HG03575 (cell line): ENCODE measurements around the gene LARP4B.

Source experiments
- ATAC-seq: cut with Tn5 transposase; IDR thresholded peaks from one replicate; pipeline ENCODE4 v1.9.1; 2021; ENCODE audit not compliant: unreplicated experiment, insufficient number of reproducible peaks, low FRiP score; ENCODE audit errors: extremely low read depth

Gene LARP4B

DNA sequence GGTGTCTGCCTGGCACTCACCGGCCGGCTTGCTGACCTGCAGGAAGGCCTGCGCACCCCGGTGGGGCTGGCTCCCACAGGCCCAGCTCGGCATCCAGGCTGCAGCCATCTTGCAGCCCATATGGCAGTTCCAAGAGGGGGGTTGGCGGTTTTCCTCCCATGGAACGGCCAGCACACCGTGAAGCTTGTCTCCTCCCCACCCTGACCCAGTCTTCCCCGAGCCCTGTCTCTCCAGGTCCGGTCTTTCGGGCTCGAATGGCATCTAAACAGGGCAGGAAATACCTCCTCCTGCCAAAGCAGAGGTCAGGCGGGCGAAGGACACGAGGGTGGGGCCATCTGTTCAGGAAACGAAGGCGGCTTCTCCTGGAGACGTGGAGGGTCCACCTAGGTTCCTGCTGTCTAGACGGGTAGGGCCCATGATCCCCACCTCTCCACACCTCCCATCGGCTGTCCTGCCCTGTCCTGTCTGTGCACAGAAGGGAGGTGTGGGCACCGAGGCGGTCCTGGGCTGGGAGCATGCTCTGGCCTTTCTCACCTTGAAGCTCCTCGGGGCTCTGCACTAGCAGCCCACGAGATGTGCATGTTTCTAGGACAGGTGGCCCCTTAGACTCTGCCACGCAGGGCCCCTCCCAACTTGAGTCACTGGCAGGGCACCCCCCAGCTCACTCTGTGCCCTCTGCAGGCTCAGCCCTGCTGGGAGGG, 128.3 kb downstream of the LARP4B start:
- no peak for ATAC-seq

DNA sequence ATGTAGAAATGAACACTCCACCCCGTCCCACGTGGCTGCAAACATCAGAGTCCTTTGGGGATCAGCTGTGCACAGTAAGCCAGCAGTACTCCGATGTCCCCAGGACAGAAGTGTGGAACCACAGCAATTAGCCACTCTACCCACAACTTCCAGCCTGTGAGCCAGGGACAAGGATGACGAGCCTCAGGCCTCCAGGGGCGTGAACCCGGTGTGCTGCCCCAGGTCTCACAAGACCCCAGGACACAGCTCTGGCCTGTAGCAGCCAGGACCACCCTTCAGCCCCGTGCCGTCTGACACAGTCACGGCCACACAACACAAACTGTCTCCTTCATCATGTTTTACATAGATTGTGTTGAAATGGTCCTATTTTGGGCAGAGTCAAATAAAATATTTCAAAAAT, 129.0 kb downstream of the LARP4B start:
- no peak for ATAC-seq

DNA sequence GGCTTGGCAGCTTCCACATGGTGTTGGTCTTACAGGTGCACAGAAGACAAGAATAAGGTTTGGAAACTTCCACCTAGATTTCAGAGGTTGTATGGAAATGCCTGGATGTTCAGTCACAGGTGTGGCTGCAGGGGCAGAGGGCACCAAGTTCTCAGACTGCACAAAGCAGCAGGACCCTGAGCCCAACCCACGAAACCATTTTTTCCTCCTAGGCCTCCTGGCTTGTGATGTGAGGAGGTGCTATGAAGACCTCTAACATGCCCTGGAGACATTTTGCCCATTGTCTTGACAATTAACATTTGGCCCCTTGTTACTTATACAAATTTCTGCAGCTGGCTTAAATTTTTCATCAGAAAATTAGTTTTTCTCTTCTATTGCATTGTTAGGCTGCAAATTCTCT, 134.3 kb downstream of the LARP4B start:
- no peak for ATAC-seq

DNA sequence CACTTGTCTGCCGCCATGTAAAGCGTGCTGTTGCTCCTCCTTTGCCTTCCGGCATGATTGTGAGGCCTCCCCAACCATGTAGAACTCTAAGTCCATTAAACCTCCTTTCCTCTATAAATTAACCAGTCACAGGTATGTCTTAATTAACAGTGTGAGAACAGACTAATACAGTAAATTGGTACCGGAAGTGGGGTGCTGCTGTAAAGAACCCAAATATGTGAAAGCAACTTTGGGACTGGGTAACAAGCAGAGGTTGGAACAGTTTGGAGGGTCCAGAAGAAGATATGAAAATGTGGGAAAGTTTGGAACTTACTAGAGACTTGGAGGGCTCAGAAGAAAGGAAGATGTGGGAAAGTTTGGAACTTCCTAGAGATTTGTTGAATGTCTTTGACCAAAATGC, 135.3 kb downstream of the LARP4B start:
- no peak for ATAC-seq

DNA sequence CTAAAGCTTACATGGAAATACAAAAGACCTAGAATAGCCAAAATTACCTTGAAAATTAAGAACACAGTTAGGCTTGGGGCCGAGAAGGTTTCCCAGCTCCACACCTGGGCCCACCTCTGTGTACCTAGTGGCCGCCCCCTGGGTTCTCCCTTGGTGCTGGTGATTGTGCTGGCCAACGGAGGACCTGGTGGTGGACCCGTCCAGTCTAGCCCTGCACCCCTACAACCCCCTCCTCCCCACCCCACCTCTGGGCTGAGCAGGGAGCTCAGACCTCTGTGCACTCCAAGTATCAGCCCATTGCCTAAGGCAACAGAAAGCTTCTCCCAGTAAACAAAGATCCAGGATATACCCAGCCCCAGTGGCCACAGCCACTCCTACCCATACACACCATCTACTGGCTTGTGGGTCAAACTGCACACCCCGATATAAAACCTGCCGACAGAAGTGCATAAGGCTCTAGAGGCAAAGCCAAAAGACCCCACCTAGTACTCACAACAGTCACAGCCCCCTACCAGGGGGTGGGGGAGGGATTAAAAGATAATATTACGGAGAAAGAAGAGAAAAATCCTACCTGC, 137.0 kb downstream of the LARP4B start:
- no peak for ATAC-seq

DNA sequence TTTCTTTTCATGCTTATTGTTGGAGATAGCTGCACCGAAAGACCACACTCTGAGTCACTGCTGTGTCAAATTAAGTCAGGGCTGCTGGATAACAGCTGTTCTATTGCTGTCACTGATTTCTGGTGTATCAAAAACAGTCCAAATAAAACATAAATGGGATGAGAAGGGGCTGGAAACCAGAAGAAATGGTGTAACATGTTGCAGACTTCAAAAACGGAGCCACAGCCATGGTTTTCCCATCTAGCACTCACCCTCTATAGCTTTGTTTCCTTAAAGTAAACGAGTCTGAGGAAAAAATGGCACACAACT, 138.8 kb downstream of the LARP4B start:
- no peak for ATAC-seq

DNA sequence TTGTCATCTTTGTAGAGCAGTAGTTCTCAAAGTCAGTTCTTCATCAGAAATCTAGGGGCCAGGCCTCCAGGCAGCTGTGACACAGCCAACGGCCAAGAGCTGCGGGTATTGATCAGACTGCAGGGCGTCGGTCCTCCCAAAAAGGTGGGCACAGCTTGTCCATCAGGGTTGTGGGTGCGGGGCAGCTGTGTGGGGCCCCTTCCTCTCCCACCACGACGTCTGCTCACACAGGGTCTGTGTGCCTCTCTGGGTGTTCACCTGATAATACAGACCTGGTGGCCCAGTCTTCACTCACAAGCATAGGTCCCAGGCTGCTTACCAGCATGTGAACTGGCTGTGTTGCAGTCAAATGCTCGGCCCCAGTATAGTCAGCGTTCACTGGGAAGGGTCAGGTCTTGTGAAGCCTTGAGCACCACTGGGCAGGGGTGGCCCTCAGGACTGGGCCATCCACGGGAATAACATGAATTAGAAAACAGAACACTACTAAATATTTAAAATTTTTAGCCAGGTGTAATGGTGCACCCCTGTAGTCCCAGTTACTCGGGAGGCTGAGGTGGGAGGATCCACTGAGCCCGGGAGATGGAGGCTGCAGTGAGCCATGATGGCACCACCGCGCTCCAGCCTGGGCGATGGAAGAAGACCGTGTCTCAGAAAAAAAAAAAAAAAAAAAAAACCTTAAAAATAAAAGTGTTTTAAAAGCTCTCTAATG, 139.3 kb downstream of the LARP4B start:
- ATAC-seq: no peak

DNA sequence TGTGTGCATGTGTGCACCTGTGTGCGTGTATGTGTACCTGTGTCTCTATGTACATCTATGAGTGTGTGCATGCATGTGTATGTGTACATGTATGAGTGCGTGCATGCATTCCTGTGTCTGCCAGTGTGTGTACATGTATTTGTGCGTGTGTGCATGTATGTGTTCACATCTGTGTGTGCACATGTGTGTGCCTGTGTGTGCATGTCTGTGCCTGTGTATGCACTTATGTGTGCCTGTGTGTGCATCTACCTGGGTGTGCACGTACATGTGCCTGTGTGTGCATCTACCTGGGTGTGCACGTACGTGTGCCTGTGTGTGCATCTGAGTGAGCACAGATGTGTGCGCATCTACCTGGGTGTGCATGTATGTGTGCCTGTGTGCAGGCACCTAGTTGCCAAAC, 139.9 kb downstream of the LARP4B start:
- no peak for ATAC-seq

DNA sequence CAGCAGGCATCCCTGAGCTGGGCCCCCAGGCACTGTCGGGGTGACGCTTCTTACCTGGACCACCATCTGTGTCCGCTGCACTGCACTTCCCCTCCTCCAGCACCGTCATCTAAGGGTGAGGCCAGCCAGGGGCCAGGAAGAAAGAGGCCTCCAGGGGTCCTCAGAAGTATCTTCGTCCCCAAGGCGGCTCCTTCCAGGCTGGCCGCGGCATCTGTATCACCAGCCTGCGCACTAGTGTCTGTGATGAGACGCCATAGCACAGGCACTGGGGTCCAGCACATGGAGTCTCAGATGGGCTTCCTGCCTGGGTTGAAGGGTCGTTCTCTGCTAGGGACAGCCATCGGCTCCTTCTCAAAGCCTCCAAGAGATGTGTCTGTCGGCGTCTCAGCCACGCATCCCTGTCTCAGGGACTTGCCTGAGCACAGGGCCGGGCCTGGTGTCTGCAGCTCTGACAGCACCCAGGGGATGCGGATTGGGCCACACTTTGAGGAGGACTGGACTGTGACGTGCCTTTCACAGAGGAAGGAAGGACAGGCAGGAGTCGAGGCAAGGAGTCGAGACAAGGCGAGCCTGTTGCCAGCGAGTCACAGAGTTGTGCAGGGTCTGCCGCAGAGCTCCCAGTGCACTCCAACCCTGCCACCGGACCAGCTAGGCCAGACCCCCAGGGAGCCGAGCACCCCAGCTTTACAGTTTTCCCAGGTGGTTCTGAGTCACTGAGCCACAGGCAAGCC, 140.5 kb downstream of the LARP4B start:
- no peak for ATAC-seq

DNA sequence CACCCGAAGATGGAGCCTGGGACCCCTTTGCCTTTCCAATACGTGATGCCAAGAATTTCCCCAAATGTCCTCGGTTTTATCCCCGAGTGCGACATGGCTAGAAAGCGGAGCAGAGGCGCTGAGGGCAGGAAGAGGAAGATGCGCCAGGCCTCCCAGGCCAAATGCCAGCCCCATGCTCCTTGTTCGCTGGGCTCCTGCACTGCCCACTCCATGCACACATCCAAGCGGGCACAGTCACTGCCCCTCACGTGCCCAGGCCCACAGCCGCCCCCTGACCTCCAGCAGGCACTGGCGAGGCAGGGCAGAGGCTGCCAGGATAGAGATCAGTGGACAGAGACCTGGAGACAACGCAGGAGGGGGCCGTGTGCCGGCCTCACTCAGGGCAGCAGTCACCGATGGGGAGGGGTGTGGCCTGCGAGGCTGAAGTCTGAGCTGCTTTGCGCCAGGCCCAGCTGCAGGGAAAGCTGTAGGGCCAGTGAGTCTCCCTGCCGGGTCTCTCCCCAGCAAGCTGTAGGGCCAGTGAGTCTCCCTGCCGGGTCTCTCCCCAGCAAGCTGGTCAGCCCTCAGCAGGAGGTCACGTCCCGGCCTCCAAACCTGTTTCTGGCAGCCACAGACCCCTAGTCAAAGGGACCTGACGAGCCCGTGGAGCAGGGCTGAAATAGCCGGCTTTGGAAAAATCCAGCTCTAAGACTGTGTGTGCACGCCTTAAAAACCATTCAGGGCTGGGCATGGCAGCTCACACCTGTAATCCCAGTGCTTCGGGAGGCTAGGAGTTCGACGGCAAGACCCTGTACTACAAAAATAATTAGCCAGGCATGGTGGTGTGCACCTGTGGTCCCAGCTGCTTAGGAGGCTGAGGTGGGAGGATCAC, 141.4 kb downstream of the LARP4B start:
- no peak for ATAC-seq

DNA sequence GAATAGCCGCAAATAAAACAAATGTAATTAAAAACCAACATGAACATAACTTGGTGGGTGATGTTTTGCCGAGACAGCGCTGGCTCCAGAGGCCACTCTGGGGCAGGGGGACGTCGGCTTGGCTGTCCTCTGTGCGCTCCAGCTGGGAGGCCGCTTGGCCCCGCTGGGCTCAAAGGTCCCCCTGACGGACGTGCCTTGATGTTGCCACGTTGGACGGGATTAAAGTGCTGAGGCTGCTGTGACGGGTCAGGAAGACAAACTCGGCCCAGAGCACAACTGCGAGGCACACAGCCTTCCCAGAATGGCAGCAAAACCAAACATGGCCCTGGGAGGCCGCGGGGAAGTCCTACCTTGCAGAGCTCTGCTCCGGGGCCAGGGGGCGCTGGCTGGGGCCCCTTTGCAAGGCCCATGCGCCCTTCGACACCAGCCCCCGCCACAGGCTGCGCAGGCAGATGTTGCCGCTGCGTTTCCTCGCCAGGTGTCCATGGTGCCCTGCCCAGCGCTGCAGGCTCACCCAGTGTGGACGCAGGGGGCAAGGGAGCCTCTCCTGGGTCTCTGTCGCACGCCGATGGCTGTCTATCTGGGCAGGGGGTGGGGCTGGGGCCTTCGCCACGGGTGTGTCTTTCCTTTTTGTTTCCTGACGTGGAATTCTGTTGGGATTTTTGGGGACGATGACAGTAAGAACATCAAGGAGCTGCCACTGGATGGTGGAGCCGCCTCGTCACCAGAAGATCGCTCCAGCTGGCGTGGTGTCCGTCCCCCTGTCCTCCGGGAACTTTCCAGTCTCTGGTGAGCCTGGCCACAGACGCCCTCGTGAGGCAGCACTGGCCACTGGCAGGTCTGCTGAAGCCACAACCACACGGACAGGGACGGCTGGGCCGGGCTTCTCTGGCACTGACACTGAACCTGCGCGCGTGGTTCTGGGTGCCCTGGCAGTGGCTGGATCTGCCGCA, 142.4 kb downstream of the LARP4B start:
- no peak for ATAC-seq

DNA sequence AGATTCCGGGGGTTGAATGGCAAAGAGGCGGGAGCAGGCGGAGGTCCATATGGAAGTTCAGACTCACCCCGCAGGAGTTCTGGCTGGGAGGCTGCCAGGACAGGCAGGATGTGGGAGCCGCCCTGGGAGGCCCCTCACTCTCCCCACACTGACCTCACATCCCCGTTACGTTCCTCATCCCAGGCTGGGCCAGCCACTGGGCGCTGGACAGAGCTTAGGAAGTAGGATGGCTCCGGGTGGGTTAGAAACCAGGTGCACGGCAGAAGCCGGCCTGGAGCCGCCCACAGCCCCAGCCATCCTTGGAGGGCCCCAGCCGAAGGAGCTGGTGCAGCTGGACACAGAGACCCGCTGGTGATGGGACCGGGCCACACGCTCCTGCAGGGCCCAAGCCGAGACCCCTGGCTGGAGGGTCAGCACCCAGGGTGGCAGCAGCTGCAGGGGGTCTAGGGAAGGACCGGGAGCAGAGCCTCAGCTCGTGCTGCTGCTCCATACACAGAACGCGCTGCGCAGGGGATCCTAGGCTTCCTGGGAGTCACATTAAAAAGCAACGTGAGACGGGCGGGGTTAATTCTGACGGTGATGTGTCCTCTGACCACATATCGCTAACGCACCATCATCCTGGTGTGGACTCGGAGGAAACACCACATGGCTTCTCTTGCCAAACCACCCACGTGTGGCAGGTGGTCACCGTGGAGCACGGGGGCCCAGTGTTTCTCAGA, 143.4 kb downstream of the LARP4B start:
- ATAC-seq: no peak

DNA sequence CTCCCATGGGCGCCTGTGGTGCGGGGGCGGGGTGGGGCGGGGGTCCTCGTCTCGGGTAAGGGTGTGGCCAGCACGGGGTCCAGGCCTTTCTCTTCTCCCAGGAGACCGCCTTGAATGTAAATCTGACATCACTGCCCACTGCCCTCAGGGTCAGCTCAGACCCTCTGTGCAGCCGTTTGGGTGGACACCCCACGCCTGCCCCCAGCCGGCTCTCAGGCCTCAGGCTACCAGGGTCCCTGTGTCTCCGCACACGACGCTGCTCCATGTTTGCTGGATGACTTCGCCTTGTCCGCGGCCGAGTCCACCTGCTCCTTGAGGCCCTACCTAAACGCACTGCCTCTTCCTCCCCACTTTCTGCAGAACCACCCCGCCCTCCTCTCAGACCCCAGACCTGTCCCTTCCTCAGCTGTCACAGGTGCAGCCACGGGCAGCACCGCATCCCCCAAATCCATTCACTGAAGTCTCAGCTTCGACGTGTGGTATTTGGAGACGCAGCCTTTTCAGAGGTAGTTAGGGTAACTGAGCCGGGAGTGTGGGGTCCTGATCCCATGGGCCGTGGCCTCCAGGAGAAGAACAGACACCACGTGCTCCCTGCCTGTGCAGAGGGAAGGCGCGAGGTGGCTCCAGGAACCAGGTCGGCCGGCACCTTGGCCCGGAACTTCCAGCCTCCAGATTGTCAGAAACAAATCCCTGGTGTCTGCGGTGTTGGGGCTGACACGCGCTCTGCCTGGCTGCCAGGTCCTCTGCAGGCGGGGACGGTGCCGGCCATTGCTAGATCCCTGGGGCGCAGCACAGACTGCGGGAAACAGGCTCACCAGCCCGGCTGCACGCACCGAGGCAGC, 144.7 kb downstream of the LARP4B start:
- no peak for ATAC-seq

DNA sequence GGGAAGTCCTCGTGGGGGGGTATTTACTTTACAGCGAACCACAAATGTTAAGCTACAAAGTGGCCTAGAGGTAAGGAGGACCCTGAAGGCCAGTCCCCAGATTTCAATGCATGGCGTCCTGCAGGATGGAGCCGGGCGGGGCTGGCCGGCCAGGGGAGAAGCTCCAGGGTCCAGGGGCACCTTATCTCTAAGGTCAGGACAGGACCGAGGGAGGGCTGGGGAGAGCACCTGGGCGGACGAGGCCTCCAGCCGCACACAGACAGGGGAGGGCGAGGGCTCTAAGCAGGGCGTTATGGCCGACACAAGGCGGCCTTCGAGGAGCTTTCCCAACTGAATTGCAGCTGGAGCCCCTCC, 145.7 kb downstream of the LARP4B start:
- no peak for ATAC-seq

DNA sequence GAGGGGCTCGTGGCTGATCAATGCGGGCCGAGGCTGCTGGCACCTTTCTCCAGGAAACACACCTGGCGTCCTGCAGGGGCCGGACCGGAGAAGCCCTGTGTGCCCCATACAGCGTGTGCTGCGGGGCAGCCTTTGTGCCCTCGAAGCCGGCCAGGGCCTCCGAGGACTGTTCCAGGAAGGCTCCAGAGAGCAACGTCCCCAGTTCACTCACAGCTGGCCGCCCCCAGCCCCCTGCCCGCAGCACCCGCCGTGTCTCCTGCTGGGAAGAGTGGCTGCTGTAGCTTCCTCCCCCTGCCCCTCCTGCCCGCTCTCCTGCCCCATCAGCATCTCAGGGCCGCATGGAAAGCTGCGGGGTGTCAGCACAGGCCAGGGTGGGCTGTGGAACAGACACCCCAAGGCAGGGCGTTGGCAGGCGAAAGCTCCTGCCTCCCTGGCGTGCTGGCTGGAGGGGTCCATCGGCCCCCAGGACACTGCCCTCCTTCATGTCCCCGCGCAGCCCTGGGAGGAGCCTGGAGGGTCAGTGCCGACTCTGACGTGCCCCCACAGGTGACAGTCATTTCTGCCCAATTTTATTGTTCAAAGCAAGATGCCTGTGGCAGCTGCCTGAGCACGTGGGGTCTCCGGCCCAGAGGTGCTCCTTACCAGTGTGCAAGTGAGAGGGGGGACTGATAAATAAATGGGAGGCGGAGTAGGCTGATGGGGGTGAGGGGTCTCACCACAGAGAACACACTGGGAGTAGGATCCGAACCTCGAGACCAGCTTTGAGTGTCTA, 146.2 kb downstream of the LARP4B start:
- no peak for ATAC-seq

DNA sequence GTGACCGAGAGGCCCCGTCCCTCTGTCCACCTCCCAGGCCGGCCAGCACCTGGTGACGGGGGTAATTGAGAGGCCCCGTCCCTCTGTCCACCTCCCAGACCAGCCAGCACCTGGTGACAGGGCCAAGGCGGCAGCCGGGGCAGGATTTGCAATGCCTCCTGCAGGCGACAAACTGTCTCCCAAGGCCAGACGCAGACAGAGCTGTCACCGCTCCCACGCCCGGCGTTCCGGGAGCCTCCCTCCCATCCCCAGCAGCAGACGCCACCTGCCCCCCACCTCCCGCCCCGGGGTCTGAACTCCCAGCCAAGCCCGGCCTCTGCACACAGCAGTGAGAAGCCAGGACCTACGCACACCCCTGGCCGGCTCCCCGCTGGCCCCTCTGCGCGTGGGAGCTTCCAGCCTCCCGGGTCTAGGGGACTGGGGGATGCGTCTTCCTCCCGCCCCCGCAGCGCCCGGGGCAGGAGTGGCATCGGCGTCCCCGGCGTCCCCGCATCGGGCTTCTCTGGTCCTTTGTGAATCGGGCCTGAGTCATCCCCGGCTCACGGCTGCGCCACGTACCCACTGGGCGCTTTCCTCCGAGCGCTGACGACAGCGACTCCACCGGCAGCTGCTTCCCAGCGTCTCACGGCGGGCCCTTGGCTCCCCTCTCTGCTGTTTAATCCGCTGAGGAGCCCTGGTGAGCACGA, 147.0 kb downstream of the LARP4B start:
- ATAC-seq: no peak
